ENCODE measurements around the gene ZNF609.

ZNF609 gene

DNA sequence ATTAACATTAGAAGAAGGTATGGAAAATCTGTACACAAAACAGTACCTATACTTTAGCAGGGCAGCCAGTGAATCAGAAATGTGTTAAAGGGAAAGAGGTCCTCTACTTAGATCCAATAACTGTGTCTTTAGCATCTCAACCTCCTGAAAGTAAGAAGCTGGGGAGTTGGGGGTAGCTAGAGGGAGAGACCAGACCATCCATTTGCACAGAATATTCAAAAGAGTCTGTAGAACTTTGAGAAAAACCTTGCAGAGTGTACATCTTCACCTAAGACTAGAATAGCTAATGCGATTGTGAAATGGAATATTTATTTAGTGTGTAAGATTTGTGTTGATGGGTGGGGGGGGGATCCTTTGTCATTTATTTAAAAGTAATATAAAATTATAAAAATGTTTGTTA is 190.2 kb downstream of the ZNF609 start:
- DNase-seq (ENCODE audit: insufficient read length, low spot score) (no peak), FAIRE-seq (no peak)
- TF ChIP-seq, protein P1, sequence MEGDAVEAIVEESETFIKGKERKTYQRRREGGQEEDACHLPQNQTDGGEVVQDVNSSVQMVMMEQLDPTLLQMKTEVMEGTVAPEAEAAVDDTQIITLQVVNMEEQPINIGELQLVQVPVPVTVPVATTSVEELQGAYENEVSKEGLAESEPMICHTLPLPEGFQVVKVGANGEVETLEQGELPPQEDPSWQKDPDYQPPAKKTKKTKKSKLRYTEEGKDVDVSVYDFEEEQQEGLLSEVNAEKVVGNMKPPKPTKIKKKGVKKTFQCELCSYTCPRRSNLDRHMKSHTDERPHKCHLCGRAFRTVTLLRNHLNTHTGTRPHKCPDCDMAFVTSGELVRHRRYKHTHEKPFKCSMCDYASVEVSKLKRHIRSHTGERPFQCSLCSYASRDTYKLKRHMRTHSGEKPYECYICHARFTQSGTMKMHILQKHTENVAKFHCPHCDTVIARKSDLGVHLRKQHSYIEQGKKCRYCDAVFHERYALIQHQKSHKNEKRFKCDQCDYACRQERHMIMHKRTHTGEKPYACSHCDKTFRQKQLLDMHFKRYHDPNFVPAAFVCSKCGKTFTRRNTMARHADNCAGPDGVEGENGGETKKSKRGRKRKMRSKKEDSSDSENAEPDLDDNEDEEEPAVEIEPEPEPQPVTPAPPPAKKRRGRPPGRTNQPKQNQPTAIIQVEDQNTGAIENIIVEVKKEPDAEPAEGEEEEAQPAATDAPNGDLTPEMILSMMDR (IDR thresholded peaks at IDR 0.05; ENCODE audit: insufficient read depth, missing control alignments) = no peak

DNA sequence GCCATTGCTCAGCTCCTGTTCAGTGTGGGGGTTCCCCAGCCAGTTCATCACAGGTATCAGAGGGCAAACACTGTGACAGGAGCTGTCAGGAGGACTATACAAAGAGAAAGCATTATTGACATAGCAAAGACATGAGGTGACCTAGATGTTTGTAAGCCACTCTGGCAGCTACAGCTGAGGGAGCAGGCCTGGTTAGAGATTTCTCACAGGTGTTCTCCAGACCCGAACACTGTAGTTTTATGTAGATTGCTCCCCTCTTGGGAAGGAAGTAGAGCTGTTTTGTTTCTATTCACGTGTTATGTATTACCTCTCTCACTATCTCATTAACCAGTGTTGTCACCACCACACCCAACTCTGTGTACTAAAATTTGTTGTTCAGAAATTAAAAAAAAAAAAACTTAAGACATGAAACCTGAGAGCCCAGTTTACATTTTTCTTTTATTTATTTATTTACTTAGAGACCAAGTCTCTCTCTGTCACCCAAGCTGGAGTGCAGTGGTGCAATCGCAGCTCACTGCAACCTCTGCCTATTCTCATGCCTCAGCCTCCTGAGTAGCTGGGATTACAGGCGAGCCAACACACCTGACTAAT is 191.3 kb downstream of the ZNF609 start:
- DNase-seq (ENCODE audit: insufficient read length, low spot score) (no peak), FAIRE-seq (no peak)
- TF ChIP-seq, protein P1 (IDR thresholded peaks at IDR 0.05; ENCODE audit: insufficient read depth, missing control alignments) = no peak

DNA sequence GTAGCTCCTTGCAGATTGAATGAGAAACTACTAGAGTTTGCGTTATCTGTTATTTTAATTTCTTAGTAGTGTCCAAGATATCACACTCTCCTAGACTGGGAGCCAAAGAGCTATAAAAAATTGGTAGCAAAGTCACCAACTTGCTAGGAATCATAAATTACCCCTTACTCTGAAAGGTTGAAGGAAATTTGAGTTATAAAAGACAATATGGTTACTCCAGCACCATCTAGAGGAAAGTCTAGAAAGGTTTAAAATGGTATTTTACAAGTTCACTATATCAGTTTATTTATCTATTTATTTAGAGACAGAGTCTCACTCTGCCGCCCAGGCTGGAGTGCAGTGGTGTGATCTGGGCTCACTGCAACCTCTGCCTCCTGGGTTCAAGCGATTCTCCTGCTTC is 193.4 kb downstream of the ZNF609 start:
- DNase-seq (ENCODE audit: insufficient read length, low spot score) = no peak
- no peak for FAIRE-seq
- TF ChIP-seq, protein P1 (IDR thresholded peaks at IDR 0.05; ENCODE audit: insufficient read depth, missing control alignments) = peak; percentile 49

DNA sequence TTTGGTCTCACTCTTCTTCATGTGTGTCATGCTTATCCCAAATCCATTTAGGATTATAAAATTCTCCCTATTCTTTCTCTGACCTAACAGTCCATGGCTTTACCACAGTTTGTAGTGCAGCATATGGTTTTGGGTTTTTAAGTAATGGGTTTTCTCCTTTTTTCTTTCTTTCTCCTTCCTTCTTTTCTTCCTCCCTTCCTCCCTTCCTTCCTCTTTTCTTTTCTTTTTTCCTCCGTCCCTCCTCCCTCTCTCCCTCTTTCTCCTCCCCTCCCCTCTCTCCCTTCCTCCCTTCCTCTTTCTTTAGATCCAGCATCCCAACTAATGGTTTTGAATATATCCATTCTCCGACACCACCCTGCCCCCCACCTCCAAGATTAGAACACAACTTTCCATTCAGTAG is 196.1 kb downstream of the ZNF609 start:
- TF ChIP-seq, protein P1 (IDR thresholded peaks at IDR 0.05; ENCODE audit: insufficient read depth, missing control alignments) = no peak
- FAIRE-seq (no peak), DNase-seq (ENCODE audit: insufficient read length, low spot score) (no peak)

DNA sequence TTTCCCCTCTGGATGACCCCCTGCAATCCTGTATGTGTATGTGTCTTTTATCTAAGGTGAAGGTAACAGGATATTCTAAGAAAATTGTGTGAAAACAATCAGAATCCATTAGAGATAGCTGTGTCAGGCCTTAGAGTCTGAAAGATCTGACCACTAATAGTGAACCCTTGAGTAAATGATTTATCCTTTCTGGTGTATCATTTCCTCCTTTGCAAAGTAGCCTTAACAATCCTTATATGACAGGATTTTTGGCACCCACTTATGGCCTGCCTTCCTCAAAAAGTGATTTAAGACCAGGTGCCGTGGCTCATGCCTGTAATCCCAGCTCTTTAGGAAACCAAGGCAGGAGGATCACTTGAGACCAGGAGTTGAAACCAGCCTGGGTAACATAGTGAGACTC is 204.8 kb downstream of the ZNF609 start:
- no peak for FAIRE-seq
- TF ChIP-seq, protein P1 (IDR thresholded peaks at IDR 0.05; ENCODE audit: insufficient read depth, missing control alignments) = no peak

DNA sequence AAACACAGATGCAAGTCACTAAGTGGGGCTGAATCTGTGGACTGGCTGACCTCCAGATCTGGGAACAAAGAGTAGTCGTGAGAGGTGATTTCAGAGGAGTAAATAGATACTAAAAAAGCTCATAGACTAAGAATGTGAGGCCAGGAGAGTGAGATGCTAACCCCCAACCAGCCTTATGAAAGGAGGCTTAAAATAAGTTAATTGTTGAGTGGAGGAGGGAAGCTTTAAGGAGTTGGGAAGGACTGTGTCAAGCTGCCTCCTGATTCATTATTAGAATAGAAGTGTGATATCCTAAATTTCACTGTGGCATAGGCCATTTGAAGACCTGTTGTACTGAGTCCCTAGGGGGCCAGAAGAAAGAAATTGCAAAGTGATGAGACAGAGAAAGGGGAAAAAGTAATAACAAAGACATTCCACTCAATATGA is 207.4 kb downstream of the ZNF609 start:
- FAIRE-seq (no peak), DNase-seq (ENCODE audit: insufficient read length, low spot score) (no peak)
- TF ChIP-seq, protein P1 (IDR thresholded peaks at IDR 0.05; ENCODE audit: insufficient read depth, missing control alignments) = no peak

More for the DNA sequence above, 204.8 kb downstream of the ZNF609 start:
- DNase-seq (ENCODE audit: insufficient read length, low spot score) = no peak

DNA sequence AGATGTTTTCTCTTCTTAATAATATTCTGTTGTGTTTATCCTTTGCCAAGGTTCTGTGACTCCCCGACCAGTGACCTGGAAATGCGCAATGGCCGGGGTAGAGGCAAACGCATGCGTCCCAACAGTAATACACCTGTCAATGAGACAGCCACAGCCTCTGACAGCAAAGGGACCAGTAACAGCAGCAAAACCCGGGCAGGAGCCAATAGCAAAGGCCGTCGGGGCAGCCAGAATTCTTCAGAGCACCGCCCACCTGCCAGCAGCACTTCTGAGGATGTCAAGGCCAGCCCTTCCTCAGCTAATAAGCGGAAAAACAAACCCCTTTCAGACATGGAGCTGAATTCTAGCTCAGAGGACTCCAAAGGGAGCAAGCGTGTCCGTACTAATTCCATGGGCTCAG is 213.5 kb downstream of the ZNF609 start:
- no peak for FAIRE-seq
- DNase-seq (ENCODE audit: insufficient read length, low spot score) = no peak
- TF ChIP-seq, protein P1 (IDR thresholded peaks at IDR 0.05; ENCODE audit: insufficient read depth, missing control alignments) = no peak
